H9 (cell line): Measurements from ENCODE around the gene SKP2. TPM values are rescaled to one million over a fixed set of nuclear protein-coding genes. Genes with fewer than 3 reads are reported as not detected.

Source experiments
- DNase-seq: peaks from one replicate; pipeline ENCODE4 v3.0.0-alpha.2; 2017
- H2AFZ ChIP-seq: one replicate; pipeline ENCODE4 v1.6.1; 2013; ENCODE audit warnings: mild to moderate bottlenecking, low read length, control low read depth, moderate library complexity
- H2AK5ac ChIP-seq: 2 replicates; pipeline ENCODE4 v1.6.1; 2013; ENCODE audit warnings: low read length, control low read depth, mixed read lengths; ENCODE audit not compliant: insufficient read length
- H2BK120ac ChIP-seq: one replicate; pipeline ENCODE4 v1.6.1; 2013; ENCODE audit warnings: low read depth, mild to moderate bottlenecking, low read length, control low read depth, inconsistent platforms; ENCODE audit not compliant: poor library complexity, severe bottlenecking
- H2BK12ac ChIP-seq: 2 replicates; pipeline ENCODE4 v1.6.1; 2013; ENCODE audit warnings: low read length, control low read depth, mixed read lengths, low read depth; ENCODE audit not compliant: insufficient read length
- H2BK15ac ChIP-seq: 2 replicates; pipeline ENCODE4 v1.6.1; 2013; ENCODE audit warnings: low read depth, low read length, control low read depth
- H2BK20ac ChIP-seq: one replicate; pipeline ENCODE4 v1.6.1; 2013; ENCODE audit warnings: low read depth, mild to moderate bottlenecking, low read length, control low read depth, inconsistent platforms; ENCODE audit not compliant: poor library complexity, severe bottlenecking
- H2BK5ac ChIP-seq: 2 replicates; pipeline ENCODE4 v1.6.1; 2013; ENCODE audit warnings: low read length, control low read depth, mixed read lengths; ENCODE audit not compliant: insufficient read length
- H3K14ac ChIP-seq: 2 replicates; pipeline ENCODE4 v1.6.1; 2013; ENCODE audit warnings: low read length, control low read depth; ENCODE audit not compliant: insufficient read depth
- H3K18ac ChIP-seq: 2 replicates; pipeline ENCODE4 v1.6.1; 2013; ENCODE audit warnings: low read depth, mild to moderate bottlenecking, mixed read lengths, low read length, control low read depth; ENCODE audit not compliant: insufficient read length
- H3K23ac ChIP-seq: 2 replicates; pipeline ENCODE4 v1.6.1; 2013; ENCODE audit warnings: low read length, control low read depth, mixed read lengths, low read depth; ENCODE audit not compliant: insufficient read length
- H3K23me2 ChIP-seq: 2 replicates; pipeline ENCODE4 v1.6.1; 2013; ENCODE audit warnings: low read depth, mild to moderate bottlenecking, mixed read lengths, low read length, control low read depth; ENCODE audit not compliant: insufficient read length, poor library complexity, severe bottlenecking
- H3K27ac ChIP-seq: 2 replicates; pipeline ENCODE4 v1.5.1; 2013; ENCODE audit warnings: low read length, control low read depth, mixed read lengths, low read depth; ENCODE audit not compliant: insufficient read length
- H3K27me3 ChIP-seq: 2 replicates; pipeline ENCODE4 v1.6.1; 2013; ENCODE audit warnings: low read length, control low read depth, inconsistent platforms; ENCODE audit not compliant: insufficient read depth
- H3K4ac ChIP-seq: 2 replicates; pipeline ENCODE4 v1.6.1; 2013; ENCODE audit warnings: low read depth, mild to moderate bottlenecking, control low read depth, inconsistent platforms, low read length, moderate library complexity
- H3K4me1 ChIP-seq: 2 replicates; pipeline ENCODE4 v1.6.1; 2013; ENCODE audit warnings: low read length, control low read depth, inconsistent platforms; ENCODE audit not compliant: insufficient read depth
- H3K4me2 ChIP-seq: 2 replicates; pipeline ENCODE4 v1.6.1; 2013; ENCODE audit warnings: low read length, control low read depth, mixed read lengths; ENCODE audit not compliant: insufficient read length, insufficient read depth
- H3K56ac ChIP-seq: 2 replicates; pipeline ENCODE4 v1.6.1; 2013; ENCODE audit warnings: low read depth, mild to moderate bottlenecking, mixed read lengths, low read length, control low read depth; ENCODE audit not compliant: insufficient read length
- H3K79me1 ChIP-seq: 2 replicates; pipeline ENCODE4 v1.6.1; 2013; ENCODE audit warnings: low read depth, mild to moderate bottlenecking, moderate library complexity, low read length, control low read depth, inconsistent platforms; ENCODE audit not compliant: insufficient read depth, poor library complexity, severe bottlenecking
- H3K79me2 ChIP-seq: 2 replicates; pipeline ENCODE4 v1.6.1; 2013; ENCODE audit warnings: low read length, control low read depth, inconsistent platforms; ENCODE audit not compliant: insufficient read depth
- H3K9ac ChIP-seq: 2 replicates; pipeline ENCODE4 v1.6.1; 2013; ENCODE audit warnings: low read length, control low read depth, mixed read lengths; ENCODE audit not compliant: insufficient read length; ENCODE audit errors: extremely low read depth
- H3K9me3 ChIP-seq: one replicate; pipeline ENCODE4 v1.6.1; 2013; ENCODE audit warnings: low read depth, low read length, inconsistent platforms; ENCODE audit not compliant: control insufficient read depth
- H3T11ph ChIP-seq: one replicate; pipeline ENCODE4 v1.6.1; 2013; ENCODE audit warnings: mild to moderate bottlenecking, low read length, control low read depth, inconsistent platforms
- H4K20me1 ChIP-seq: one replicate; pipeline ENCODE4 v1.6.1; 2013; ENCODE audit not compliant: control insufficient read depth, insufficient read length, insufficient read depth
- H4K5ac ChIP-seq: 2 replicates; pipeline ENCODE4 v1.6.1; 2013; ENCODE audit warnings: low read depth, mild to moderate bottlenecking, mixed read lengths, low read length, control low read depth; ENCODE audit not compliant: insufficient read length
- H4K8ac ChIP-seq: replicated peaks from 2 replicates; pipeline ENCODE4 v1.6.1; 2013; ENCODE audit warnings: low read length, control low read depth, mixed read lengths, low read depth; ENCODE audit not compliant: insufficient read length
- H4K91ac ChIP-seq: 2 replicates; pipeline ENCODE4 v1.6.1; 2013; ENCODE audit warnings: low read depth, mild to moderate bottlenecking, moderate library complexity, mixed read lengths, low read length, control low read depth; ENCODE audit not compliant: insufficient read length
- H3K27ac Mint-ChIP-seq, 3 experiments: 2 replicates in 2 of 3; 3 replicates in 1 of 3; pipeline ENCODE4 v1.8.0; 2020 to 2021; ENCODE audit warnings: mixed read lengths in 3 of 3, mild to moderate bottlenecking in 1 of 3, moderate library complexity in 1 of 3
- H3K27me3 Mint-ChIP-seq: 2 replicates; pipeline ENCODE4 v1.8.0; 2021; ENCODE audit warnings: low read depth, mild to moderate bottlenecking, moderate library complexity, mixed read lengths
- H3K36me3 Mint-ChIP-seq, 3 experiments: 2 replicates in 2 of 3; 3 replicates in 1 of 3; pipeline ENCODE4 v1.8.0; 2020 to 2021; ENCODE audit warnings: low read depth in 3 of 3, mixed read lengths in 3 of 3; ENCODE audit not compliant: insufficient read depth in 1 of 3
- H3K4me1 Mint-ChIP-seq, 2 experiments: 2 replicates each; pipeline ENCODE4 v1.8.0; 2020; ENCODE audit warnings: mixed read lengths in 2 of 2
- H3K4me3 Mint-ChIP-seq, 2 experiments: 2 replicates in 1 of 2; 3 replicates in 1 of 2; pipeline ENCODE4 v1.8.0; 2020 to 2021; ENCODE audit warnings: mild to moderate bottlenecking in 2 of 2, mixed read lengths in 2 of 2, moderate library complexity in 1 of 2
- H3K9me3 Mint-ChIP-seq, 2 experiments: 2 replicates in 1 of 2; 3 replicates in 1 of 2; pipeline ENCODE4 v1.8.0; 2020; ENCODE audit warnings: mild to moderate bottlenecking in 2 of 2, mixed read lengths in 2 of 2, moderate library complexity in 1 of 2
- WGBS: extraction: QIAGEN DNeasy Blood & Tissue Kit; methylation state at CpG from one replicate; pipeline ENCODE4 v1.1.7; 2013; ENCODE audit warnings: missing lambda C conversion rate, low lambda C conversion rate, mixed read lengths; ENCODE audit not compliant: insufficient read length; ENCODE audit errors: extremely low coverage; 5-methylcytosine and 5-hydroxymethylcytosine counted together
- total RNA-seq: library from RNA; stranded (reverse); gene quantifications from 2 replicates; pipeline ENCODE4 v1.2.1, GENCODE V29; 2021
- TF ChIP-seq, protein P1 (sequence below): fragments of 200-600 bp; sonication (generic); conservative IDR thresholded peaks from 3 replicates; pipeline ENCODE4 v1.8.0; 2021; ENCODE audit warnings: antibody characterized with exemption, mild to moderate bottlenecking

SKP2 gene
- total RNA-seq, 1 experiment from 2014 or later, result 103 TPM

DNA sequence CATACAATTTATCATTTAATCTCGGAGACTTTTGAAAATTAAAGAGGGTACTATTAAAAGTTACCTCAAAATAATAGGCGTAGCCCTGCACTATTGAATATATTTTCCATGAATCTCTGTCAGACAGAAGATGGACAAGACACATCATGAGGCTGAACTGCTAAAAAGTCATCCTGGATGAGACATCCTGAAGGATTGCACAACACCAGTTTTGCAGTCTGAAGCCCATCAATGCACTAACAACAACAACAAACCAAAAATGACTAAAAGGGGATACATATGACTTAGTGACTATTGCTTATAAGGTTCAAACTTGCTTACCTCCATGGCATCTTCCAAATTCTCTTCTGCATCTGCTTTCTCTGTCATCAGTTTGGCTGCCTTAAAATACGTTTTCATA, 15.9 kb upstream of the SKP2 start:
- H2AK5ac ChIP-seq, result no peak overlapping the region
- no peaks in the 10 kb centered on the region for H3K9me3 Mint-ChIP-seq
- no peaks in the 10 kb centered on the region; the same call in 1 of the 2 replicates for H3K27me3 Mint-ChIP-seq

More for the DNA sequence above, 15.9 kb upstream of the SKP2 start:
- no peak overlapping the region for H2BK15ac ChIP-seq
- H4K5ac ChIP-seq, result no peak overlapping the region
- no peak overlapping the region for H3K14ac ChIP-seq
- H3K9ac ChIP-seq, result no peak overlapping the region
- no peaks in the 10 kb centered on the region for H3K27me3 ChIP-seq
- TF ChIP-seq, protein P1, sequence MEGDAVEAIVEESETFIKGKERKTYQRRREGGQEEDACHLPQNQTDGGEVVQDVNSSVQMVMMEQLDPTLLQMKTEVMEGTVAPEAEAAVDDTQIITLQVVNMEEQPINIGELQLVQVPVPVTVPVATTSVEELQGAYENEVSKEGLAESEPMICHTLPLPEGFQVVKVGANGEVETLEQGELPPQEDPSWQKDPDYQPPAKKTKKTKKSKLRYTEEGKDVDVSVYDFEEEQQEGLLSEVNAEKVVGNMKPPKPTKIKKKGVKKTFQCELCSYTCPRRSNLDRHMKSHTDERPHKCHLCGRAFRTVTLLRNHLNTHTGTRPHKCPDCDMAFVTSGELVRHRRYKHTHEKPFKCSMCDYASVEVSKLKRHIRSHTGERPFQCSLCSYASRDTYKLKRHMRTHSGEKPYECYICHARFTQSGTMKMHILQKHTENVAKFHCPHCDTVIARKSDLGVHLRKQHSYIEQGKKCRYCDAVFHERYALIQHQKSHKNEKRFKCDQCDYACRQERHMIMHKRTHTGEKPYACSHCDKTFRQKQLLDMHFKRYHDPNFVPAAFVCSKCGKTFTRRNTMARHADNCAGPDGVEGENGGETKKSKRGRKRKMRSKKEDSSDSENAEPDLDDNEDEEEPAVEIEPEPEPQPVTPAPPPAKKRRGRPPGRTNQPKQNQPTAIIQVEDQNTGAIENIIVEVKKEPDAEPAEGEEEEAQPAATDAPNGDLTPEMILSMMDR, result no peak
- peaks cover 0 to 11% (median 6%) of the 10 kb centered on the region in 3 experiments; a peak in 4 of 7 replicates for H3K36me3 Mint-ChIP-seq
- H4K20me1 ChIP-seq, result no peaks in the 10 kb centered on the region
- H3K9me3 ChIP-seq, result no peaks in the 10 kb centered on the region
- no peak overlapping the region for H2BK20ac ChIP-seq
- no peak overlapping the region for H3K18ac ChIP-seq
- no peak overlapping the region for H2BK12ac ChIP-seq
- H3K27ac Mint-ChIP-seq, result no peak overlapping the region
- H2BK120ac ChIP-seq, result no peak overlapping the region
- H3K27ac ChIP-seq, result no peak overlapping the region
- H3T11ph ChIP-seq, result no peak overlapping the region
- no peak overlapping the region for H3K4ac ChIP-seq
- no peak overlapping the region for H4K8ac ChIP-seq
- no CpG with 5 or more reads among the region's 3 CpGs for WGBS
- H4K91ac ChIP-seq, result no peak overlapping the region
- H3K56ac ChIP-seq, result no peak overlapping the region
- H3K4me3 Mint-ChIP-seq, result no peak overlapping the region
- no peaks in the 10 kb centered on the region for H3K23me2 ChIP-seq
- no peaks in the 10 kb centered on the region for H3K4me1 ChIP-seq
- DNase-seq, result no peak
- H3K79me2 ChIP-seq, result no peaks in the 10 kb centered on the region
- H3K79me1 ChIP-seq, result no peaks in the 10 kb centered on the region
- peaks cover 0 to 5% of the 10 kb centered on the region in 2 experiments; a peak in 1 of 4 replicates for H3K4me1 Mint-ChIP-seq
- H2AFZ ChIP-seq, result no peak overlapping the region
- H2BK5ac ChIP-seq, result no peak overlapping the region
- H3K23ac ChIP-seq, result no peak overlapping the region
- no peak overlapping the region for H3K4me2 ChIP-seq
